ENCODE measurements around the gene CBFA2T3.

DNA sequence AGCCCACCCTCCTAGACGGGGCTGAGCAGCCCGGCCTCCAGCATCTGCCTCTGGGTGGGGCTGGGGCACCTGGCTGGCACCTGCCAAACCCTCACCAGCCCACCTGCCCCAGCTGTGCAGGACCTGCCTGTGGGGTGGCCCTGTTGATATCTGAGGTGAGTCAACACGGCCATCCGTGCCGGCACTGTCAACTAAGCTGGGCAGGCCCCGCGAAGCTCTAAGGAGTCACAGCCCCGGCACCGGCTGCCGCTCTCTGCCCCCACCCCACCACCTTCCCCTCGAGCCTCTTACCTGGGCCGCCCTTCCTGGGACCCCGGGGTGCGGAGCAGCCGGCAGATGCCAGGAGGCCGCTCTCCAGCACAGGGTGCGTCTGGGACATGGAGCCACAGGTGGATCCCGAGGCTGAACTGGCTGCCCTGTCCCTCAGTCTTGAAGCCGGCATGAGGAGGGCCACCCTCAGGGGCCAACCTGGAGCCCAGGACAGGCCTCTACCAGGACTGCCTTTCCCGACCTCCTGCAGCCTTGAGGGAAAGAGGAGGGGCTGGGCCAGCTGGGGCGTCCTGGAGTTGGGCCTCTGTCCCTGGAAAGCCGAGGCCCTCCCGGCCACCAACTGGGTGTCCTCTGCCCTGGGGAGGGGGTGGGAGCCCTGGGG lies 515 bp downstream of the CBFA2T3 start:
- TF ChIP-seq POLR2A (IDR thresholded peaks at IDR 0.05) = no peak
- TF ChIP-seq, protein P1, sequence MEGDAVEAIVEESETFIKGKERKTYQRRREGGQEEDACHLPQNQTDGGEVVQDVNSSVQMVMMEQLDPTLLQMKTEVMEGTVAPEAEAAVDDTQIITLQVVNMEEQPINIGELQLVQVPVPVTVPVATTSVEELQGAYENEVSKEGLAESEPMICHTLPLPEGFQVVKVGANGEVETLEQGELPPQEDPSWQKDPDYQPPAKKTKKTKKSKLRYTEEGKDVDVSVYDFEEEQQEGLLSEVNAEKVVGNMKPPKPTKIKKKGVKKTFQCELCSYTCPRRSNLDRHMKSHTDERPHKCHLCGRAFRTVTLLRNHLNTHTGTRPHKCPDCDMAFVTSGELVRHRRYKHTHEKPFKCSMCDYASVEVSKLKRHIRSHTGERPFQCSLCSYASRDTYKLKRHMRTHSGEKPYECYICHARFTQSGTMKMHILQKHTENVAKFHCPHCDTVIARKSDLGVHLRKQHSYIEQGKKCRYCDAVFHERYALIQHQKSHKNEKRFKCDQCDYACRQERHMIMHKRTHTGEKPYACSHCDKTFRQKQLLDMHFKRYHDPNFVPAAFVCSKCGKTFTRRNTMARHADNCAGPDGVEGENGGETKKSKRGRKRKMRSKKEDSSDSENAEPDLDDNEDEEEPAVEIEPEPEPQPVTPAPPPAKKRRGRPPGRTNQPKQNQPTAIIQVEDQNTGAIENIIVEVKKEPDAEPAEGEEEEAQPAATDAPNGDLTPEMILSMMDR (IDR thresholded peaks at IDR 0.05) = no peak
- TF ChIP-seq EP300 (IDR thresholded peaks at IDR 0.05) = no peak
